ENCODE data around the gene ADGRG3. TPM values are rescaled to one million over a fixed set of nuclear protein-coding genes. Genes with fewer than 3 reads are reported as not detected.

ADGRG3 gene
- total RNA-seq, 1 donor from 2014 or later = not detected

- no peak for DNase-seq (ENCODE audit: low spot score)
- H3K27me3 Mint-ChIP-seq (ENCODE audit: low read depth) = no peaks in the 10 kb centered on the region
- H3K27ac Mint-ChIP-seq (ENCODE audit: unreplicated experiment) = no peak overlapping the region
- peaks cover 36% of the 10 kb centered on the region for H3K4me1 Mint-ChIP-seq (ENCODE audit: low read depth)
- H3K36me3 Mint-ChIP-seq (ENCODE audit: low read depth) = peaks cover 4% of the 10 kb centered on the region
- no peak for TF ChIP-seq CTCF (IDR thresholded peaks at IDR 0.05)
- H3K4me3 Mint-ChIP-seq (ENCODE audit: unreplicated experiment) = no peak overlapping the region
- no peaks in the 10 kb centered on the region for H3K9me3 Mint-ChIP-seq (ENCODE audit: low read depth)
Observed at GRCh38 chr16:57642160-57643135, 25.7 kb upstream of the ADGRG3 start.

- H3K27ac Mint-ChIP-seq (ENCODE audit: unreplicated experiment) = peak overlapping the region; percentile 74
- no peaks in the 10 kb centered on the region for H3K27me3 Mint-ChIP-seq (ENCODE audit: low read depth)
- no peaks in the 10 kb centered on the region for H3K9me3 Mint-ChIP-seq (ENCODE audit: low read depth)
- H3K4me1 Mint-ChIP-seq (ENCODE audit: low read depth) = peaks cover 30% of the 10 kb centered on the region
- peaks cover 4% of the 10 kb centered on the region for H3K36me3 Mint-ChIP-seq (ENCODE audit: low read depth)
- TF ChIP-seq CTCF (IDR thresholded peaks at IDR 0.05) = no peak
- no peak for DNase-seq (ENCODE audit: low spot score)
- no peak overlapping the region for H3K4me3 Mint-ChIP-seq (ENCODE audit: unreplicated experiment)
Observed at GRCh38 chr16:57643147-57643874, 24.8 kb upstream of the ADGRG3 start.

- Mint-ChIP-seq H3K4me1 (ENCODE audit: low read depth) (peaks cover 30% of the 10 kb centered on the region), H3K27ac (ENCODE audit: unreplicated experiment) (no peak overlapping the region), H3K36me3 (ENCODE audit: low read depth) (peaks cover 4% of the 10 kb centered on the region), H3K4me3 (ENCODE audit: unreplicated experiment) (no peak overlapping the region), H3K27me3 (ENCODE audit: low read depth) (no peaks in the 10 kb centered on the region), H3K9me3 (ENCODE audit: low read depth) (no peaks in the 10 kb centered on the region)
- DNase-seq (ENCODE audit: low spot score) = no peak
- no peak for TF ChIP-seq CTCF (IDR thresholded peaks at IDR 0.05)
Observed at GRCh38 chr16:57643910-57644309, 24.2 kb upstream of the ADGRG3 start.

- no peak for TF ChIP-seq CTCF (IDR thresholded peaks at IDR 0.05)
- H3K4me3 Mint-ChIP-seq (ENCODE audit: unreplicated experiment) = no peak overlapping the region
- H3K36me3 Mint-ChIP-seq (ENCODE audit: low read depth) = peaks cover 4% of the 10 kb centered on the region
- no peaks in the 10 kb centered on the region for H3K27me3 Mint-ChIP-seq (ENCODE audit: low read depth)
- no peak for DNase-seq (ENCODE audit: low spot score)
- H3K27ac Mint-ChIP-seq (ENCODE audit: unreplicated experiment) = no peak overlapping the region
- no peaks in the 10 kb centered on the region for H3K9me3 Mint-ChIP-seq (ENCODE audit: low read depth)
- H3K4me1 Mint-ChIP-seq (ENCODE audit: low read depth) = peaks cover 30% of the 10 kb centered on the region
Observed at GRCh38 chr16:57644383-57645014, 23.6 kb upstream of the ADGRG3 start.

GRCh38 chr16:57645169-57645568 lies 22.9 kb upstream of the ADGRG3 start:
- Mint-ChIP-seq H3K9me3 (ENCODE audit: low read depth) (no peaks in the 10 kb centered on the region), H3K4me1 (ENCODE audit: low read depth) (peaks cover 30% of the 10 kb centered on the region), H3K27me3 (ENCODE audit: low read depth) (no peaks in the 10 kb centered on the region), H3K27ac (ENCODE audit: unreplicated experiment) (no peak overlapping the region), H3K4me3 (ENCODE audit: unreplicated experiment) (no peak overlapping the region), H3K36me3 (ENCODE audit: low read depth) (peaks cover 4% of the 10 kb centered on the region)
- no peak for DNase-seq (ENCODE audit: low spot score)
- TF ChIP-seq CTCF (IDR thresholded peaks at IDR 0.05) = no peak
